HG02970 (cell line): ENCODE measurements around the gene FZD10.

Experiments used
- ATAC-seq: cut with Tn5 transposase; IDR thresholded peaks from one replicate; pipeline ENCODE4 v1.9.1; 2021; ENCODE audit warnings: mild to moderate bottlenecking, moderate library complexity, moderate number of reproducible peaks; ENCODE audit not compliant: unreplicated experiment, low FRiP score

Gene FZD10

DNA sequence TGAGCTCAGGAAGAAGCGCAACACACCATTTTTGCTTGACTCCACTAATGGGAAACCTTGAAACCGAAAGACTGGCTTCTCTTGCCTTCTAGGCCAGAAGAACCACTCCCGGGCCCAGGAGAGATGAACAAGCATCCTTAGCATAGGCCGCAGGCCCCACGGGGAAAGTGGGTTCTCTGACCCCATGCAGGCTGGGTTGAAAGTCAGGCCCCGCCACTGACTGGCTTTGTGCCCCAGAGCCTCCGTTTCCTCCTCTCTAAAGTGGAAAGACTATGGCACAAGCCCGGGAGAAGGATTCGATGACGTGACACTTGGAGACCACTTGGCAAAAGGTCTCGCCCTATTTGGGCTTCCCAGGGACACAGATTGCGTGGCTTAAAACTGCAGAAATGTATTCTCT, 9.9 kb upstream of the FZD10 start:
- no peak for ATAC-seq

- no peak for ATAC-seq
Measured at GRCh38 chr12:130153803-130154202, 8.5 kb upstream of the FZD10 start.

DNA sequence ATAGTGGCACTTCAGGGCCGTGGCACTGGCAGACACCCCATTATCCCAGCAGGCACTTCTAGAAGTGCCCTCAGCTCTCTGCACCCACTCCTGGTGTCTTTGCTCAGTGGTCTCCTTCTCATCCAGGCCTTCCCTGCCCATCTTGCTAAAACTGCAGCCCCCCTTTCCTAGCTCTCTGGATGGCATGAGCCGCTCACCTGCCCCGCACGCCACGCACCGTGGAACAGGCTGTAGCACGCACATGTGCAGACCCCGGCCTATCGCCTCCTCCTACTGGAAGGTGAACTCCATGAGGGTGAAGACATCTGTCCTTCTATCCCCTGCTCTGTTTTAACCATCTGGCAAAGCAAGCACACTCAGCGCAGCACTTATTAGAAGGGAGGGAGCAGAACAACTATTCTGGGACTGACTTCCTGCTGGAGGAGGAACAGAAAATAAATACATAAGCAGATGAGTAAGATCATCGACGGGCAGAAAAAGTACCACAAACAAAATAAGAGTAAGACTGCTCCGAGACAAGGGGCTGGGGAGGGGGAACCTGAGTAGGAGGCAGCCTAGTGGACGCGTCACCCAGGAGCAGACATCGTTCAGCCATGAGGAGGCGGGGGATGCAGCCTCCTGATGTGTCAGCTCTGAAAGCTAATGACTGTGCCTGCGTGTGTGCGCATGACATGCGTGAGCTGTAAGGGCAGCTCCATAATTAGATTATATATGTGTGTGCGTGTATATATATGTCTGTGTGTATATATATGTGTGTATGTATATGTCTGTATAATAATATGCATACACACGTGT, 7.8 kb upstream of the FZD10 start:
- ATAC-seq, result no peak

GRCh38 chr12:130155416-130156073, 6.7 kb upstream of the FZD10 start:
- ATAC-seq, result no peak

GRCh38 chr12:130156652-130157275, 5.5 kb upstream of the FZD10 start:
- no peak for ATAC-seq

DNA sequence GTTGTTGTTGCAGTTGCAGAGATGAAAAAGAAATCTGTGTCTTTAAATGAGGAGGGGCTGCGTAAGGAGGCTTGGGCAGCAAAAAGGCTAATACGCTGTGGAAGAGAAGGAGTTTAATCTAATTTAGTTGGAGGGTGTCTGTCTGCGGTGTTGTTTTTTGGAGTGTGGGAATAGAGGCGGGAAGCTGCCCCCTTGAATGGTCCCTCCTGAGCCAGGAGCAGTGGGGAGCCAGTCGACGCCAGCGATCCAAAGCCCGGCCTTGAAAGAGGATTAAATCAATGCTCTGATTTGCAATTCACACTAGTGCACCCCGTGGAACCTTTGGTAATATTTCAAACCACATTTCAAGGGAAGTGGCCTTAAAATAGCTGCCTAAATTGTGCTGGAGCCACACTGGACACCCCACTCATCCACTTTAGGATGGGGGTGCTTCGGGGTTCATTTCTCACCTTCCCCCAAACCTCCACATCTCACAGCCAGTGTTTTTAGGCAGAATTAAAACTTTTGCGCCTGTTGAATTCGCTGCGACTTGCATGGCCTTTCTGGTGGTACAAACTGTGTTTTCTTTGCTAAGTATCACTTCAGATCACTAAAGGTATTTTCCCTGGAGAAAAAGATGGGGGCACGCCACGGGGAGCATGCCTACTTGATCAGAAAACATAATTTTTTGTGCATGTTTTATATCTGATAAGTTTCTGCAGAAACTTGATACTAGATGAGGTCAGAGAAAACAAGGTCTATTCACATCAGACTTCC, 4.1 kb upstream of the FZD10 start:
- no peak for ATAC-seq

GRCh38 chr12:130158754-130159059, 3.6 kb upstream of the FZD10 start:
- no peak for ATAC-seq

DNA sequence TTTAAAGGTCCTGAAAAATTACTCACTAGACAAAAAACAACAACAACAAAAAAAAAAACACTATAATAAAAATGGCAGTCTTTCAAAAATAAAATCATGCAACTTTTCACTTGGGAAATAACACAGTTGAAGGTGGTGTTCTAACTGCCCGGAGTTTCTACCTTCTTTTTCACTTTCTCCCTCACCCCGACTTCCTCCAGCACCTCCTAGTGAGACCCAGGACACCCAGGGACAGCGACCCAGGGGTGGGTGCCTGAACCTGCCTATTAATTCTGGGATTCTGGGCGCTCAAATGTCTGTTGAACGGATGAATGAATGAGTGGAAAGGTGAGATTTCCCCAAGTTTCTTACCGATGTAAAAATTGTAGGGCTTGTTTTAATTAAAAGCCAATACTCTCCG, 2.0 kb upstream of the FZD10 start:
- no peak for ATAC-seq

- ATAC-seq, result no peak
Measured at GRCh38 chr12:130160711-130161231, 1.5 kb upstream of the FZD10 start.

DNA sequence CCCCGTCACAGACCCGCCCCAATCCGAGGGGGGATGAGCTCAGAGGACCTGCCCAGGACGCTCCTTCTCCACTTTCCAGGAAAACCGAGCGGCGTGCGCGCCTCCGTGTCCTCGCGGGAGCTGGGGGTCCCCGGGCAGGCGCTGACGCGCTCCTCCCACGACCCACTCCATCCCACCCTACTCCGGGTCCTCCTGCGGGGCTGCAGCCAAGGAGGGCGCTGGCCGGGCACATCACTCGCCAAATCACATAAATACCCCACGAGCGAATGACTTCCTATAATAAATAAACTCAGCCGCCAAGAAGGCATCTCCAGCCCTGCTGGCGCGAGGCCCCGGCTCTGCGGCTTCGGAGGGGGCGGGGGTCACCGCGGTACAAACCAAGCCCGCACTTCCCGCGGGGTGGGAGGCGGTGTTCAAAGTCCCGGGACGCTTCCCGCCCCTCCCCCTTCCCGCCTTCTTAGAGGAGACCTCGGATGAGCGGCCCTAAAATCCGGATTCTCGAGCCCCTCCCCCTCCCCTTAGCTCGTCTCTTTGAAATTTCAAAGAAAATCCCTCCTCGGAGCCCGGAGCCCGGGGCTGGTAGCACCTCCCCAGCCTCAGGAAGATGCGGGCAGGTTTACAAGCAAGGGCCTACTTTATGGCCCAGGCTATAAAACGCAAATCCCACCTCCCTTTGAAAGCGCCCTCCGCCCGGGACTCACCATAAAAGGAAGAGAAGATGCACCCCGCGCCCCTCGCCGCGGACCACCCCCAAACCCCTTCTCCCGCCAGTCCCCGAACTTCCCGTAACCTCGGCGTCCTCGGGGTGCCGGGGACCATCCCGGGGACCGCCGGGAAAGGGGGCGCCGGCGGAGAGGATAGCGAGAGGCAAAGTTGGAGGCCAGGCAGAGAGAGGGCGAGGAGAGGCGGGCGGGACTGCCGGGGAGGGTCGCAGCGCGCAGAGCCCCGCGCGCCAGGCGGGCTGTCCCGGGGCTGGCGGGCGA, 712 bp upstream of the FZD10 start:
- ATAC-seq, result no peak

- no peak for ATAC-seq
Measured at GRCh38 chr12:130162745-130163460, 639 bp downstream of the FZD10 start.

- no peak for ATAC-seq
Measured at GRCh38 chr12:130163461-130164215, 1.4 kb downstream of the FZD10 start.

- ATAC-seq, result no peak
Measured at GRCh38 chr12:130164216-130164542, 1.9 kb downstream of the FZD10 start.

GRCh38 chr12:130164936-130165335, 2.7 kb downstream of the FZD10 start:
- no peak for ATAC-seq

DNA sequence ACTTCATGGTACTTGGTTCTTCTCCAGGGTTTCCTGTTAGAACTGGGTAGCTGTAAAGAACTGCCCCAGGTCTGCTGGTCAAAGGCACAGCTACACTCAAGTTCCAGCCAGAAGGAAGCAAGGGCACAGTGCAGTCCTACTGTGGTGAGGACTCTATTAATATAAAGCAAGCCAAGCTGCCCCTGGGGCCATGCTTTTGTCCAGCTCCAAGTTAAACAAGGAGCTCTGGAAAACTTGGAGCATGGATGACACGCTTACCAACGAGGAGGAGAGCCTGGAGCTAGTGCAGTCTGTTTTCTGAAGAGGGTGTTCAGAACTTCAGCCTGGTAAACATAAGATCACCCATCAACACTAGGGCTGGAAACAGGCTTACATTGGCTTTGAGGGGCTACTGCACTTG, 4.0 kb downstream of the FZD10 start:
- ATAC-seq, result no peak

DNA sequence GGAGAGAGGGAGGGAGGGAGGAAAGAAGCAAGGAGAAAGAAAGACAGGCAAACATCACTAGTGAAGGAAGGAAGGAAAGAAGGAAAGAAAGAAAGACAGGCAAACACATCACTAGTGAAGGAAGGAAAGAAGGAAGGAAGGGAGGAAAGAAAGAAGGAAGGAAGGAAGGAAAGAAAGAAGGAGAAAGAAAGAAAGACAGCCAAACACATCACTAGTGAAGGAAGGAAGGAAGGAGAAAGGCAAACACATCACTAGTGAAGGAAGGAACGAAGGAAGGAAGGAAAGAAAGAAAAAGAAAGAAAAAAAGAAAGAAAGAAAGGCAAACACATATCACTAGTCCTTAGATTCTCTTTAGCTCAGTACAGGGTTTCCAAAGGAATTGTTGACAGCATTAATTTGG, 5.3 kb downstream of the FZD10 start:
- ATAC-seq, result no peak

- ATAC-seq, result no peak
Measured at GRCh38 chr12:130169256-130169655, 7.0 kb downstream of the FZD10 start.

GRCh38 chr12:130169924-130170323, 7.7 kb downstream of the FZD10 start:
- no peak for ATAC-seq

DNA sequence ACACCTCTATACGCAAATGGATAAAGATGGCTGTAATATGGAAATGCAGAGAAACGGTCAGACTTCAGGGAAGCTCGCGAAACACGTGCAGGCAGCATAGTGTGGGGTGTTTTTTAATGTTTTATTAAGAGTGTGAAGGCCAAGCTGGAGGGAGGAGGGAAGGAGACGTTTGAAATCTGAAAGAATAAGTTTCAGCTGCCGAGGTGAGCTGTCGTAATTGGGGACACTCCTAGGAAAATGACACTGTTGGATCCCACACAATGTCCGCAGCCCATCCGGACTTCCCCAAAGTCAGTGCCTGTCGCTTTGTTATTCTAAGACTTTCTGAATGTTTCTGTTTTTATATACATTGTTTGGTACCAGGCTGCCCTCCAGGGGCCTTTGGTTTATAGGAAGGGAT, 8.3 kb downstream of the FZD10 start:
- ATAC-seq, result no peak
